Urinary bladder (tissue), 4 donors: ENCODE results near the gene ADARB2. TPM values are rescaled to one million over a fixed set of nuclear protein-coding genes. Genes with fewer than 3 reads are reported as not detected.

Experiments
- DNase-seq: peaks from one replicate; pipeline ENCODE4 v3.0.0-alpha.2; 2015; ENCODE audit errors: extremely low spot score
- H3K27ac ChIP-seq: one replicate; pipeline ENCODE4 v1.5.1; 2013; ENCODE audit warnings: low read depth, mild to moderate bottlenecking, moderate library complexity
- H3K36me3 ChIP-seq: one replicate; pipeline ENCODE4 v1.6.1; 2013; ENCODE audit warnings: mild to moderate bottlenecking, moderate library complexity; ENCODE audit not compliant: insufficient read depth
- H3K4me1 ChIP-seq: one replicate; pipeline ENCODE4 v1.6.1; 2013; ENCODE audit warnings: mild to moderate bottlenecking, moderate library complexity; ENCODE audit not compliant: insufficient read depth
- H3K4me3 ChIP-seq: one replicate; pipeline ENCODE4 v1.5.1; 2013; ENCODE audit warnings: low read depth, low read length
- WGBS: extraction: QIAGEN DNeasy Blood & Tissue Kit; methylation state at CpG from one replicate; pipeline ENCODE4 v1.1.7; 2013; 5-methylcytosine and 5-hydroxymethylcytosine counted together
- polyA plus RNA-seq: library from polyadenylated mRNA; stranded (reverse); fragments of 200-250 nt; gene quantifications from one replicate; pipeline ENCODE4 v1.2.3, GENCODE V29; 2013
- total RNA-seq: library from RNA; depleted of rRNA; stranded (reverse); fragments of >200 nt; gene quantifications from one replicate; pipeline ENCODE4 v1.2.3, GENCODE V29; 2014
- donor health status: healthy with polysubstance abuse.
- donor health status: healthy.

ADARB2 gene
- total and polyA plus RNA-seq, 2 donors: 0.26 to 1.0 TPM

GRCh38 chr10:1745780-1746456 is 8.6 kb upstream of the ADARB2 start:
- Histone ChIP-seq H3K36me3 (no peaks in the 10 kb centered on the region), H3K27ac (no peak overlapping the region), H3K4me3 (no peak overlapping the region), H3K4me1 (no peaks in the 10 kb centered on the region)
- DNase-seq: no peak
- 58% methylated on average over 9 of the region's 9 CpGs for WGBS

GRCh38 chr10:1744524-1744923 is 7.2 kb upstream of the ADARB2 start:
- no peaks in the 10 kb centered on the region for H3K36me3 ChIP-seq
- H3K4me3 ChIP-seq: no peak overlapping the region
- WGBS: 87% methylated on average over 12 of the region's 12 CpGs
- no peak overlapping the region for H3K27ac ChIP-seq
- no peak for DNase-seq
- H3K4me1 ChIP-seq: no peaks in the 10 kb centered on the region

- DNase-seq: no peak
- Histone ChIP-seq H3K27ac (no peak overlapping the region), H3K4me1 (no peaks in the 10 kb centered on the region), H3K4me3 (no peak overlapping the region), H3K36me3 (no peaks in the 10 kb centered on the region)
- WGBS: 79% methylated on average over 10 of the region's 10 CpGs
These were observed 5.8 kb upstream of the ADARB2 start for GRCh38 chr10:1743141-1743540.

GRCh38 chr10:1741450-1741849 is 4.1 kb upstream of the ADARB2 start:
- no peaks in the 10 kb centered on the region for H3K36me3 ChIP-seq
- DNase-seq: no peak
- no peak overlapping the region for H3K27ac ChIP-seq
- 49% methylated on average over 2 of the region's 2 CpGs for WGBS
- no peak overlapping the region for H3K4me3 ChIP-seq
- H3K4me1 ChIP-seq: peaks cover 2% of the 10 kb centered on the region

GRCh38 chr10:1739751-1740150 is 2.4 kb upstream of the ADARB2 start:
- peaks cover 2% of the 10 kb centered on the region for H3K4me1 ChIP-seq
- H3K4me3 ChIP-seq: no peak overlapping the region
- 61% methylated on average over 14 of the region's 14 CpGs for WGBS
- no peak for DNase-seq
- no peak overlapping the region for H3K27ac ChIP-seq
- no peaks in the 10 kb centered on the region for H3K36me3 ChIP-seq

- no peak overlapping the region for H3K4me3 ChIP-seq
- 39% methylated on average over 5 of the region's 5 CpGs for WGBS
- no peaks in the 10 kb centered on the region for H3K36me3 ChIP-seq
- H3K4me1 ChIP-seq: peaks cover 2% of the 10 kb centered on the region
- no peak for DNase-seq
- H3K27ac ChIP-seq: no peak overlapping the region
These were observed 1.6 kb upstream of the ADARB2 start for GRCh38 chr10:1738950-1739349.

- Histone ChIP-seq H3K4me3 (peak overlapping the region; percentile 22), H3K4me1 (peaks cover 2% of the 10 kb centered on the region), H3K27ac (no peak overlapping the region), H3K36me3 (no peaks in the 10 kb centered on the region)
- WGBS: under 1% methylated on average over 17 of the region's 17 CpGs
- DNase-seq: no peak
These were observed 428 bp downstream of the ADARB2 start for GRCh38 chr10:1736972-1737221.

- peak overlapping the region; percentile 22 for H3K4me3 ChIP-seq
- no peak overlapping the region for H3K27ac ChIP-seq
- H3K4me1 ChIP-seq: peaks cover 2% of the 10 kb centered on the region
- 4% methylated on average over 43 of the region's 43 CpGs for WGBS
- no peaks in the 10 kb centered on the region for H3K36me3 ChIP-seq
- no peak for DNase-seq
These were observed 967 bp downstream of the ADARB2 start for GRCh38 chr10:1736144-1736971.

GRCh38 chr10:1735562-1735961 is 1.8 kb downstream of the ADARB2 start:
- no peak for DNase-seq
- peaks cover 2% of the 10 kb centered on the region for H3K4me1 ChIP-seq
- H3K27ac ChIP-seq: no peak overlapping the region
- no peak overlapping the region for H3K4me3 ChIP-seq
- 74% methylated on average over 8 of the region's 8 CpGs for WGBS
- H3K36me3 ChIP-seq: no peaks in the 10 kb centered on the region

- H3K27ac ChIP-seq: no peak overlapping the region
- DNase-seq: no peak
- no peak overlapping the region for H3K4me3 ChIP-seq
- H3K36me3 ChIP-seq: no peaks in the 10 kb centered on the region
- WGBS: 78% methylated on average over 3 of the region's 3 CpGs
- H3K4me1 ChIP-seq: peaks cover 2% of the 10 kb centered on the region
These were observed 3.0 kb downstream of the ADARB2 start for GRCh38 chr10:1734288-1734687.

GRCh38 chr10:1733720-1734119 is 3.6 kb downstream of the ADARB2 start:
- Histone ChIP-seq H3K36me3 (no peaks in the 10 kb centered on the region), H3K27ac (no peak overlapping the region), H3K4me1 (peaks cover 2% of the 10 kb centered on the region), H3K4me3 (no peak overlapping the region)
- no peak for DNase-seq
- WGBS: 76% methylated on average over 8 of the region's 8 CpGs

GRCh38 chr10:1732564-1732996 is 4.7 kb downstream of the ADARB2 start:
- H3K4me1 ChIP-seq: peaks cover 2% of the 10 kb centered on the region
- no peaks in the 10 kb centered on the region for H3K36me3 ChIP-seq
- H3K4me3 ChIP-seq: no peak overlapping the region
- 50% methylated on average over 17 of the region's 17 CpGs for WGBS
- H3K27ac ChIP-seq: no peak overlapping the region
- no peak for DNase-seq

GRCh38 chr10:1731592-1731991 is 5.7 kb downstream of the ADARB2 start:
- WGBS: 74% methylated on average over 6 of the region's 6 CpGs
- no peak for DNase-seq
- H3K36me3 ChIP-seq: no peaks in the 10 kb centered on the region
- H3K27ac ChIP-seq: no peak overlapping the region
- H3K4me1 ChIP-seq: peaks cover under 1% of the 10 kb centered on the region
- H3K4me3 ChIP-seq: no peak overlapping the region

GRCh38 chr10:1729751-1730150 is 7.6 kb downstream of the ADARB2 start:
- Histone ChIP-seq H3K36me3 (no peaks in the 10 kb centered on the region), H3K4me1 (no peaks in the 10 kb centered on the region), H3K27ac (no peak overlapping the region), H3K4me3 (no peak overlapping the region)
- no peak for DNase-seq
- 85% methylated on average over 3 of the region's 3 CpGs for WGBS
